H54 (cell line): Measurements from ENCODE around the gene PSMB4.
"Not testable (repeated sequence)": the region's sequence is repeated elsewhere in the genome, so short reads cannot be mapped to it uniquely, and the experiment has no call there.

Experiments
- DNase-seq: peaks from one replicate; pipeline ENCODE4 v3.0.0; 2011; ENCODE audit warnings: low spot score, mixed read lengths; ENCODE audit not compliant: insufficient read length
- FAIRE-seq: peaks from 3 replicates; lab custom pipeline; 2011; peaks lifted over from hg19 to GRCh38; lab: Jason Lieb, UNC
- POLR2A ChIP-seq: IDR thresholded peaks from 2 replicates; pipeline ENCODE4 v1.6.1; 2011; ENCODE audit warnings: low read depth, mild to moderate bottlenecking, low read length

Gene PSMB4

GRCh38 chr1:151399324-151400171 is at the start of gene PSMB4:
PSMB4 (plus strand) TSS chr1:151399573; CDS start chr1:151399588, 15 bp downstream.
- DNase-seq (peak; percentile 91), FAIRE-seq (peak; percentile 11)
- TF ChIP-seq POLR2A = peak; percentile 83

- FAIRE-seq, DNase-seq: not testable (repeated sequence)
These were observed 49.0 kb upstream of the PSMB4 start for GRCh38 chr1:151350323-151350722.

DNA sequence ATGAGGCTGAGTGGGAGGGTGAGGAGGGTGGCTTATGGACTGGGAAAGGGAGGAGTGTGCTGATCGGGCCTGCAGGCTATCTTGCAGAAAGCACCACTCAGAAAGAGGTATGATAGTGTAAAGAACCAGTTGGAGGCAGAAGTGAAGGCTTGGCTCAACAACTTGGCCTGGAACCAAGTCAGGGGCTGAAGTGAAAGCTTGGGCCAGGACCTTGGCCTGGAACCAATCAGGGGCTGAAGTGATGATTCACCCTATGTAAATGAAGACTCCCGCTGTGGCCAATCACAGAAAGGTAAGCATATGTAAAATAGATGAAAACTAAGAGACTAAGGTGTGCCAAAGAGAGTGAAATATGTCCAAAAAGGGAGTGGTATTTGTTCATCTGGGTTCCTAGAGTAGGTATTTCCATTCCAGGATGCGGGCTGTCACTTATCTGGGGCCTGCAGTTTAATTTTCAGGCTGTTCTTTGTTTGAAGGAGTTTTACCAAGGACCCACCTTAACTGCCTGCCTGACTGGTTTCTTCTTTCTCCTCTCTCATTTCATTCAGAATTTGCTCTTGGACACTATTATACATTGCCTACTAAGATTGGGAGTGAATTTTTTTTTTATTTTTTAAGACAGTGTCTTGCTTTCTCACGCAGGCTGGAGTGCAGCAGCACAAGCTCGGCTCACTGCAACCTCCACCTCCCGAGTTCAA is 47.2 kb upstream of the PSMB4 start:
- FAIRE-seq (no peak), DNase-seq (no peak)
- no peak for TF ChIP-seq POLR2A

- TF ChIP-seq POLR2A = no peak
- no peak for DNase-seq
- no peak for FAIRE-seq
These were observed 42.7 kb upstream of the PSMB4 start for GRCh38 chr1:151356696-151357095.

DNA sequence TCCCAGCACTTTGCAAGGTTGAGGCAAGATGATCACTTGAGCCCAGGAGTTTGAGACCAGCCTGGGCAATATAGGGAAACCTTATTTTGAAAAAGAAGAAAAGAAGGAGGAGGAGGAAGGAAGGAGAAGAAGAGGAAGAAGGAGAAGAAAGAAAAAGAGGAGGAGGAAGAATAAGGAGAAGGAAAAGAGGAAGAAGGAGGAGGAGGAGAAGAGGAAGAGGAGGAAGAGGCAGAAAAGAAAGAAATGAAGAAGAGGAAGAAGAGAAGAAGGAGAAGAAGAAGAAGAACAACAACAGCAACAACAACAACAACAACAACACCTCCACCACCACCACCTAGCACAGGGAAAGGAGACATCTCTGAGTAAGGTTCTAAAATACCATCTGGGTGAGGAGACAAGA is 37.5 kb upstream of the PSMB4 start:
- DNase-seq (no peak), FAIRE-seq (no peak)
- no peak for TF ChIP-seq POLR2A

DNA sequence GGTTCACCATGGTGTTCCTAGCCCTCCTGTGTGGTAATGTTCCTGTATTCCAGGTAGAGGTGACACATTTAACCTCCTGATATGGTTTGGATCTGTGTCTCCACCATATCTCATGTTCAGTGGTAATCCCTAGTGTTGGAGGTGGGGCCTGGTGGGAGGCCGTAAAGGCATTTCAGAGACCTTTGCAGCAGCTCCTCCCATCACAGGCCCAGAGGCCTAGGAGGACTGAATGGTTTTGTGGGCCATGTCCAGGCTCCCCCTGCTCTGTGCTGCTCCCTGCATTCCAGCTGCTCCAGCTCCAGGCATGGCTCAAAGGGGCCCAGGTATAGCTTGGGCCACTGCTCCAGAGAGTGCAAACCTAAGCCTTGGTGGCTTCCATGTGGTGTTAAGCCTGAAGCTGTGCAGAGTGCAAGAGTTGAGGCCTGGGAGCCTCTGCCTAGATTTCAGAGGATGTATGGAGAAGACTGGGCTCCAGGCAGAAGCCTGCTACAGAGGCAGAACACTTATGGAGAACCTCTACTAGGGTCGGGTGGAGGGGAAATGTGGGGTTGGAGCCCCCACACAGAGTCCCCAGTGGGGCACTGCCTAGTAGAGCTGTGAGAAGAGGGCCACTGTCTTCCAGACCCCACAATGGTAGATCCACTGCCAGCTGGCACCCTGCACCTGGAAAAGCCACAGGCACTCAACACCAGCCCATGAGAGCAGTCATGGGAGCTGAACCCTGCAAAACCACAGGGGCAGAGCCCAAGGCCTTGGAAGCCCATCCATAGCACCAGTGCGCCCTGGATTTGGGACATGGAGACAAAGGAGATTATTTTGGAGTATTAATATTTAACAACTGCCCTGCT is 36.8 kb upstream of the PSMB4 start:
- TF ChIP-seq POLR2A = no peak
- FAIRE-seq = no peak

DNA sequence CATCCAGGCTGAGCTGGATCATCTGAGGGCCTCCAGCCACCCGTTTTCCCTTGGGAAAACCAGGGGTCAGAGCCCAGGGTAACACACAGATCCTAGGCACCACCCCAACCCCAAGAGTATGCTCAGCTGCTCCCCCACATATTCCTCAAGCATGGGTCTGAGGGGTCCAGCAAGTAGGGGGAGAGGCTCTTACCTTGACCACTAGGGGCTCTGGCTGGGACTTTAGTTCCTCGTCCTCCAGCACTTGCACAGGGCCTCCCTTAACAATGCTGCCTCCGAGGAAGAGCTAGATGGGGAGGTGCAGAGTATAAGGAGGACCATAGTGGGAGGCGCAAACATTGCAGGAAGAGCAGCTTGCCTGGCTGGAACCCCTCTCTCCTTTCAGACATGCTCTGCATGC is 34.4 kb upstream of the PSMB4 start:
- DNase-seq (no peak), FAIRE-seq (no peak)
- 0 out of 2 replicates have a peak, but pooled peaks have one; percentile 8 for TF ChIP-seq POLR2A

More for the DNA sequence above, 36.8 kb upstream of the PSMB4 start:
- DNase-seq = no peak

- no peak for DNase-seq
- TF ChIP-seq POLR2A = no peak
- FAIRE-seq = no peak
These were observed 31.5 kb upstream of the PSMB4 start for GRCh38 chr1:151367658-151368392.

GRCh38 chr1:151368393-151369301 is 30.7 kb upstream of the PSMB4 start:
- FAIRE-seq (no peak), DNase-seq (no peak)
- TF ChIP-seq POLR2A = no peak

GRCh38 chr1:151369302-151369610 is 30.1 kb upstream of the PSMB4 start:
- FAIRE-seq (no peak), DNase-seq (no peak)
- TF ChIP-seq POLR2A = no peak

- FAIRE-seq (no peak), DNase-seq (no peak)
- TF ChIP-seq POLR2A = no peak
These were observed 29.7 kb upstream of the PSMB4 start for GRCh38 chr1:151369621-151370048.

- no peak for FAIRE-seq
- no peak for DNase-seq
- TF ChIP-seq POLR2A = no peak
These were observed 29.0 kb upstream of the PSMB4 start for GRCh38 chr1:151370211-151370911.
